ENCODE results near the gene GASK1A. TPM values are rescaled to one million over a fixed set of nuclear protein-coding genes. Genes with fewer than 3 reads are reported as not detected.

GASK1A gene
- total and polyA plus RNA-seq, 2 of the 8 experiments (the other 6 are each of a cell fraction or from before 2014, with no cell fraction given), result 4.7 to 7.9 TPM

- TF ChIP-seq E2F6 (IDR thresholded peaks at IDR 0.05), result peak; percentile 68
- TF ChIP-seq CBX5 (IDR thresholded peaks at IDR 0.05; ENCODE audit: low read depth, low read length), result no peak
- peak; percentile 44 for TF ChIP-seq ASH2L (IDR thresholded peaks at IDR 0.05; ENCODE audit: low read length)
- peak; percentile 75 for TF ChIP-seq TEAD4 (IDR thresholded peaks at IDR 0.05; ENCODE audit: low read depth, low read length)
- peak; percentile 96 for TF ChIP-seq KDM4A (IDR thresholded peaks at IDR 0.05; ENCODE audit: low read depth, low read length, severe bottlenecking)
- TF ChIP-seq RFX5 (IDR thresholded peaks at IDR 0.05; ENCODE audit: borderline replicate concordance, low read depth, low read length), result no peak
- TF ChIP-seq HDAC6 (IDR thresholded peaks at IDR 0.05; ENCODE audit: low read depth, low read length), result no peak
- TF ChIP-seq GABPA (IDR thresholded peaks at IDR 0.05; ENCODE audit: borderline replicate concordance, insufficient read depth, low read length), result no peak
- TF ChIP-seq EP300 (IDR thresholded peaks at IDR 0.05; ENCODE audit: borderline replicate concordance in 1 of 2, low read depth in 2 of 2, low read length in 2 of 2), result no peak
- TF ChIP-seq BCL11A (IDR thresholded peaks at IDR 0.05; ENCODE audit: low read depth in 2 of 2, low read length in 2 of 2), result no peak
- 0 out of 2 replicates have a peak, but pooled peaks have one; percentile 23 for TF ChIP-seq CREB1 (IDR thresholded peaks at IDR 0.05)
- peak; percentile 86 for TF ChIP-seq NRF1 (IDR thresholded peaks at IDR 0.05; ENCODE audit: low read depth, low read length)
These were observed 126.6 kb downstream of the GASK1A start, which contains the start of gene POMGNT2 (continued) for GRCh38 chr3:43105596-43106292.
